Activated CD8-positive, alpha-beta T cell treated with anti-CD3 and anti-CD28 coated beads, Interleukin-2, amount 10 ng/mL, durations not matched to agents 7 days and 5 days (primary cell): ENCODE results near the gene PCLAF. TPM values are rescaled to one million over a fixed set of nuclear protein-coding genes. Genes with fewer than 3 reads are reported as not detected.

Source experiments
- ATAC-seq: fragments of 150-1000 bp; cut with Tn5 transposase; one replicate; pipeline ENCODE4 v1.10.0; 2021; ENCODE audit warnings: moderate library complexity
- CTCF ChIA-PET: fragments of 350-600 bp; sonication (Branson Sonifier 250); formaldehyde crosslinking; loops from one replicate; lab custom pipeline; 2021; ENCODE audit warnings: antibody characterized with exemption; lab: Charles Lee
- POLR2A ChIA-PET: fragments of 350-600 bp; sonication (Branson Sonifier 250); formaldehyde crosslinking; loops from one replicate; lab custom pipeline; 2021; ENCODE audit warnings: antibody characterized with exemption; lab: Charles Lee
- DNase-seq: peaks from one replicate; pipeline ENCODE4 v3.0.0-alpha.2; 2020
- H3K27ac Mint-ChIP-seq: one replicate; pipeline ENCODE4 v1.8.0; 2021; ENCODE audit warnings: mild to moderate bottlenecking, mixed read lengths
- H3K27me3 Mint-ChIP-seq: one replicate; pipeline ENCODE4 v1.8.0; 2021; ENCODE audit warnings: low read depth, mixed read lengths
- H3K36me3 Mint-ChIP-seq: one replicate; pipeline ENCODE4 v1.8.0; 2021; ENCODE audit warnings: low read depth, mixed read lengths
- H3K4me1 Mint-ChIP-seq: one replicate; pipeline ENCODE4 v1.8.0; 2021; ENCODE audit warnings: low read depth, mixed read lengths
- H3K4me3 Mint-ChIP-seq: one replicate; pipeline ENCODE4 v1.8.0; 2021; ENCODE audit warnings: mild to moderate bottlenecking, mixed read lengths
- H3K9me3 Mint-ChIP-seq: one replicate; pipeline ENCODE4 v1.8.0; 2022; ENCODE audit warnings: mixed read lengths; ENCODE audit not compliant: insufficient read depth
- total RNA-seq, 2 experiments: library from RNA; stranded (reverse); gene quantifications; one replicate each; pipeline ENCODE4 v1.2.3, GENCODE V29; 2021

Gene PCLAF
- 100 to 1,000 TPM; 135 to 153 TPM for total RNA-seq

GRCh38 chr15:64381000-64381751 is at the start of gene PCLAF:
Gene PCLAF, minus strand, starts transcription at chr15:64381441. Its CDS starts 70 bp downstream, at chr15:64381371.
- DNase-seq (peak; percentile 98), ATAC-seq (peak; percentile 100)
- peak within 1 kb of the TSS; percentile 90 for H3K27ac Mint-ChIP-seq
- H3K36me3 Mint-ChIP-seq = peaks cover 23% of the 10 kb centered on the region
- ChIA-PET CTCF (interaction anchor here (1.0 to 1.9 kb wide), 2 partner anchors 218 to 347 kb away, joined by 3 to 5 read pairs; partner anchors contain the start of gene PPIB), POLR2A (interaction anchor here (0.6 to 0.9 kb wide), 4 partner anchors 22 to 542 kb away, joined by 3 to 5 read pairs (median 3); no protein-coding TSS in a partner anchor)
- H3K4me3 Mint-ChIP-seq = peak within 1 kb of the TSS; percentile 96
- no peaks in the 10 kb centered on the region for H3K9me3 Mint-ChIP-seq
- no peaks in the 10 kb centered on the region for H3K27me3 Mint-ChIP-seq
- peaks cover 18% of the 10 kb centered on the region for H3K4me1 Mint-ChIP-seq

- Mint-ChIP-seq H3K36me3 (peaks cover 24% of the 10 kb centered on the region), H3K27ac (peak overlapping the region; percentile 88), H3K4me1 (peaks cover 47% of the 10 kb centered on the region), H3K27me3 (no peaks in the 10 kb centered on the region), H3K9me3 (no peaks in the 10 kb centered on the region), H3K4me3 (peak overlapping the region; percentile 61)
- CTCF ChIA-PET = interaction anchor here (0.7 to 2.0 kb wide), 10 partner anchors 26 to 298 kb away, joined by 3 to 17 read pairs (median 4); partner anchors contain the start of genes TRIP4 and ZNF609
- ATAC-seq (peak; percentile 88), DNase-seq (peak; percentile 67)
- POLR2A ChIA-PET = interaction anchor here (0.5 to 2.7 kb wide), 9 partner anchors 29 to 753 kb away, joined by 3 to 22 read pairs (median 3); partner anchors contain the start of genes TRIP4 and ZNF609
Measured at GRCh38 chr15:64430000-64430735, 48.9 kb upstream of the PCLAF start.

- peak overlapping the region; percentile 88 for H3K27ac Mint-ChIP-seq
- H3K4me3 Mint-ChIP-seq = peak overlapping the region; percentile 61
- peaks cover 27% of the 10 kb centered on the region for H3K36me3 Mint-ChIP-seq
- no peak for DNase-seq
- CTCF ChIA-PET = interaction anchor here (1.2 to 2.0 kb wide), 2 partner anchors 104 to 224 kb away, joined by 3 to 17 read pairs; no protein-coding TSS in a partner anchor
- POLR2A ChIA-PET = interaction anchor here (2.7 kb wide), 1 partner anchor 31 kb away, joined by 22 read pairs; the partner anchor contains the start of gene ZNF609
- ATAC-seq = no peak
- H3K9me3 Mint-ChIP-seq = no peaks in the 10 kb centered on the region
- no peaks in the 10 kb centered on the region for H3K27me3 Mint-ChIP-seq
- H3K4me1 Mint-ChIP-seq = peaks cover 47% of the 10 kb centered on the region
Measured at GRCh38 chr15:64429448-64429847, 48.2 kb upstream of the PCLAF start.

GRCh38 chr15:64426845-64427465 is 45.7 kb upstream of the PCLAF start:
- ATAC-seq (no peak), DNase-seq (no peak)
- H3K36me3 Mint-ChIP-seq = peaks cover 36% of the 10 kb centered on the region
- no peaks in the 10 kb centered on the region for H3K27me3 Mint-ChIP-seq
- ChIA-PET POLR2A (interaction anchor here (0.6 to 1.7 kb wide), 4 partner anchors 12 to 37 kb away, joined by 3 to 8 read pairs (median 3); partner anchors contain the start of gene ZNF609), CTCF (interaction anchor here (0.5 to 4.2 kb wide), 33 partner anchors 11 to 304 kb away, joined by 3 to 66 read pairs (median 4); partner anchors contain the start of gene ZNF609)
- no peak overlapping the region for H3K4me3 Mint-ChIP-seq
- peaks cover 43% of the 10 kb centered on the region for H3K4me1 Mint-ChIP-seq
- H3K9me3 Mint-ChIP-seq = no peaks in the 10 kb centered on the region
- H3K27ac Mint-ChIP-seq = peak overlapping the region; percentile 63

- H3K27ac Mint-ChIP-seq = no peak overlapping the region
Measured at GRCh38 chr15:64425221-64425620, 44.0 kb upstream of the PCLAF start.

GRCh38 chr15:64423970-64424369 is 42.7 kb upstream of the PCLAF start:
- no peak for DNase-seq
- Mint-ChIP-seq H3K27me3 (no peaks in the 10 kb centered on the region), H3K9me3 (no peaks in the 10 kb centered on the region), H3K4me1 (peaks cover 22% of the 10 kb centered on the region), H3K4me3 (no peak overlapping the region), H3K36me3 (peaks cover 28% of the 10 kb centered on the region), H3K27ac (no peak overlapping the region)
- ATAC-seq = no peak
- CTCF ChIA-PET = no interaction called here
- POLR2A ChIA-PET = no interaction called here

More at GRCh38 chr15:64425221-64425620, 44.0 kb upstream of the PCLAF start:
- ATAC-seq (no peak), DNase-seq (no peak)
- Mint-ChIP-seq H3K27me3 (no peaks in the 10 kb centered on the region), H3K9me3 (no peaks in the 10 kb centered on the region), H3K4me1 (peaks cover 31% of the 10 kb centered on the region), H3K36me3 (peaks cover 28% of the 10 kb centered on the region), H3K4me3 (no peak overlapping the region)
- POLR2A ChIA-PET = no interaction called here
- CTCF ChIA-PET = interaction anchor here (1.0 to 4.2 kb wide), 3 partner anchors 227 to 303 kb away, joined by 4 to 66 read pairs (median 6); no protein-coding TSS in a partner anchor

- Mint-ChIP-seq H3K36me3 (peaks cover 36% of the 10 kb centered on the region), H3K4me1 (peaks cover 13% of the 10 kb centered on the region), H3K27ac (no peak overlapping the region), H3K9me3 (no peaks in the 10 kb centered on the region), H3K27me3 (no peaks in the 10 kb centered on the region), H3K4me3 (no peak overlapping the region)
- ChIA-PET CTCF (no interaction called here), POLR2A (no interaction called here)
- ATAC-seq (no peak), DNase-seq (no peak)
Measured at GRCh38 chr15:64422697-64423096, 41.5 kb upstream of the PCLAF start.

GRCh38 chr15:64412216-64412615 is 31.0 kb upstream of the PCLAF start:
- H3K4me1 Mint-ChIP-seq = no peaks in the 10 kb centered on the region
- ATAC-seq (no peak), DNase-seq (no peak)
- H3K9me3 Mint-ChIP-seq = no peaks in the 10 kb centered on the region
- POLR2A ChIA-PET = no interaction called here
- no peak overlapping the region for H3K27ac Mint-ChIP-seq
- H3K4me3 Mint-ChIP-seq = no peak overlapping the region
- H3K27me3 Mint-ChIP-seq = no peaks in the 10 kb centered on the region
- peaks cover 59% of the 10 kb centered on the region for H3K36me3 Mint-ChIP-seq
- CTCF ChIA-PET = interaction anchor here (0.6 kb wide), 1 partner anchor 205 kb away, joined by 3 read pairs; no protein-coding TSS in a partner anchor

GRCh38 chr15:64400583-64400982 is 19.3 kb upstream of the PCLAF start:
- Mint-ChIP-seq H3K4me3 (no peak overlapping the region), H3K9me3 (no peaks in the 10 kb centered on the region), H3K27me3 (no peaks in the 10 kb centered on the region), H3K4me1 (no peaks in the 10 kb centered on the region), H3K36me3 (peaks cover 39% of the 10 kb centered on the region), H3K27ac (no peak overlapping the region)
- no peak for ATAC-seq
- POLR2A ChIA-PET = no interaction called here
- CTCF ChIA-PET = no interaction called here
- DNase-seq = no peak

GRCh38 chr15:64398575-64398974 is 17.3 kb upstream of the PCLAF start:
- ChIA-PET CTCF (interaction anchor here (1.2 kb wide), 1 partner anchor 288 kb away, joined by 3 read pairs; no protein-coding TSS in a partner anchor), POLR2A (interaction anchor here (1.1 kb wide), 1 partner anchor 11 kb away, joined by 4 read pairs; the partner anchor contains the start of gene TRIP4)
- ATAC-seq (no peak), DNase-seq (no peak)
- H3K9me3 Mint-ChIP-seq = no peaks in the 10 kb centered on the region
- H3K27me3 Mint-ChIP-seq = no peaks in the 10 kb centered on the region
- no peak overlapping the region for H3K27ac Mint-ChIP-seq
- H3K4me1 Mint-ChIP-seq = peaks cover 6% of the 10 kb centered on the region
- H3K36me3 Mint-ChIP-seq = peaks cover 44% of the 10 kb centered on the region
- no peak overlapping the region for H3K4me3 Mint-ChIP-seq

GRCh38 chr15:64396789-64397188 is 15.5 kb upstream of the PCLAF start:
- Mint-ChIP-seq H3K36me3 (peaks cover 46% of the 10 kb centered on the region), H3K4me1 (peaks cover 9% of the 10 kb centered on the region), H3K4me3 (no peak overlapping the region), H3K9me3 (no peaks in the 10 kb centered on the region), H3K27me3 (no peaks in the 10 kb centered on the region), H3K27ac (no peak overlapping the region)
- CTCF ChIA-PET = no interaction called here
- no peak for DNase-seq
- no peak for ATAC-seq
- POLR2A ChIA-PET = no interaction called here
